GM19324 (cell line): ENCODE data around the gene GHITM.
"Not testable (repeated sequence)": the region's sequence is repeated elsewhere in the genome, so short reads cannot be mapped to it uniquely, and the experiment has no call there.

Source experiments
- ATAC-seq: cut with Tn5 transposase; IDR thresholded peaks from one replicate; pipeline ENCODE4 v1.9.1; 2021; ENCODE audit warnings: mild to moderate bottlenecking, moderate library complexity; ENCODE audit not compliant: unreplicated experiment, low FRiP score

The GHITM gene

DNA sequence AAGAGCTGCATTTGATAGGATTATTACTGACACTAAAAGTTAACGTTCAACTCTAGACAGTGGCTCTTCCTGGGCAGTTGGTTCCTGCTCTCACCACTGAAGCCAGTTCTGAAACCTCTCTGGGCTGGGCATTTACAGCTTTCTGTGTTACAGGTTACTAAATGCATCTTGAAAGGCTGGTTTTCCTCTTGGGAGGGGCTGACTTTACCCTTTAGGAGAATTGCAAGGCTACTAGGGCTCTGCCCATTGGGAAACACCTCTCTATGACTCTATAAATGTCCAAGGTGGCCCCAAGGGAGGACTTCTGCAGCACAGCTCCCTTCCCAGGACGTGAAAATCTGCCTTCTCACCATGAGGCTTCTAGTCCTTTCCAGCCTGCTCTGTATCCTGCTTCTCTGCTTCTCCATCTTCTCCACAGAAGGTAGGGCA lies 34.2 kb downstream of the GHITM start, which contains the start of gene GPR15LG:
Gene GPR15LG (plus strand): TSS at position 301 of the 429 bp plus-strand sequence. CDS start 51 bp downstream, at position 352.
- ATAC-seq, result peak; percentile 39

DNA sequence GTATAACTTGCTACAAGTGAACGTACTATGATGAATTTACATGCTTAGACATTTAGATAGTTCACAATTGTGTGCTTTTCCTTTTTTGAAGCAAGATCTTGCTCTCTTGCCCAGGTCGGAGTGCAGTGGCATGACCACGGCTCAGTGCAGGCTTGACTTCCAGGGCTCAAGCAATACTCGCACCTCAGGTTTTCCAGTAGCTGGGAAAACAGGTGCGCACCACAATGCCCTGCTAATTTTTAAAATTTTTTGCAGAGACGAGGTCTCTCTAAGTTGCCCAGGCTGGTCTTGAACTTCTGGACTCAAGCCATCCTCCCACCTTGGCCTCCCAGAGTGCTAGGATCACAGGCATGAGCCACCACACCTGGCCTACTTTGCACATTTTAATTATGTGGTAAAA lies 36.1 kb downstream of the GHITM start:
- ATAC-seq, result no peak

DNA sequence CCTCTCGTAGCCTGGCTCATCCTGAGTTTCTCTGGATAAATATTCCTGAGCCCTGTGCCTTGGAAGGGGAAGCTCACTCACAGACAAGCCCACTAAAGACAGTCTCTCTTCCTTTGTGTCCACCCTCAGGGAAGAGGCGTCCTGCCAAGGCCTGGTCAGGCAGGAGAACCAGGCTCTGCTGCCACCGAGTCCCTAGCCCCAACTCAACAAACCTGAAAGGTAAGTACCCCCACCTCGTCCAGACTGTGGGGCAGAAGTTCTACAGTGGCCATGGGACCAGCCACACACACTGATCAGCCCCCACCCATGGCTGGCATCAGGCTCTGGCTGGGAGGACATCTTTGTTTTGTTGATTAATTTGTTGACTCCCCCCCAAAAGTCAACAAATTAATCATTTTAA lies 37.0 kb downstream of the GHITM start:
- no peak for ATAC-seq

DNA sequence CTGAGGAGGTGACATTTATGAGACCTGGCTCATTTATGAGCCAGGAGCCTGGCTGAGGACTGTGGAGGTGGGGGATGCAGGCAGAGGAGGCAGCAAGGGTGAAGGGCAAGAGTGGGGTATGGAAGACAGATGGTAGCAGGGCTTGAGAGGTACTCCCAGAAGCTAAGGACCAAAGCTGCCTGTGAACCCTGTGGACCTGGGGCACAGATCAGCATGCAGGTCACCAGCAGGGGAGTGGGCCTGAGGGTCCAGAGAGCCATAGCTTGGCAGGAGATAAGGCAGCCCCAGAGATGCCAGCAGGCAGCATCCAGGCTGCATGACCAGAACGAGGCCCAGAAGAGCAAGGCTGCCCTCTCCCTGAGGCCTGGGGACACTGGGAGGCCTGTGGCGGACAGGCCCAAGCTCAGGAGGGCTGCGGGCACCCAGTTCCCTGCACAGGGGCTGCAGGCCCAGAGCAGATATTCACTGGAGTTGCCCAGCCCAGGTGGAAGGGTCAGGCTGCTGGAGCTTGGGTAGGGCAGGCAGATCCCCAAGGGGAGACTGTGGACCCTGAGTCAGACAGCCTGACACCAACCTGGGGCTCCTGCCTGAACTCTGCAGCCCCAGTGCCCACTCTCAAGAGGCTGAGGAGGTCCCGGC lies 37.6 kb downstream of the GHITM start:
- ATAC-seq, result no peak

DNA sequence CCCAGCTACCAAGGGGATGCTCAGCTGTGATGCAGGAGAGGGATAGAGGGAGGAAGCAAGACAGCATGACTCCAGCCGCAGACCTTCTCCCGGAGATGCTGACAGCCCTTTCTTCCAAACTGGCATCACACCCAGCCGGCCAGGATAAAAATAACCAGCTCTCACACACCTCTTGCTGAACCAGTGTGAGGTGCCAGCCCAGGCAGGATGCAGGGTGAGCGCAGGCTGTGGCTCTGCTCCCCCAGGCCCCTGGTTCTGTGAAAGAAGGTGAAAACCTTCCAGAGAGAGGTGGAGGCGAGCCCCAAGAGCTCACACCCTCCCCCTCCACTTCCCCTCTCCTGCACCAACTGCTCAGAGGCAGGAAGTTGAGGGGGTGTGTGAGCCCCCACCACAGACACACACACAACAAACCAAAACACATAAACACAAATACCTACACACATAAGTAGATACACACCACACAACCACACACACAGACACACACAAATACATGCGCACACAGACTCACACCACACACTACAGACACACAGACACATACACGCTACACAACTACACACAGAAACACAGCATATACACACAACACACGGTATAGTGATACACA lies 38.3 kb downstream of the GHITM start:
- peak; percentile 39 for ATAC-seq

DNA sequence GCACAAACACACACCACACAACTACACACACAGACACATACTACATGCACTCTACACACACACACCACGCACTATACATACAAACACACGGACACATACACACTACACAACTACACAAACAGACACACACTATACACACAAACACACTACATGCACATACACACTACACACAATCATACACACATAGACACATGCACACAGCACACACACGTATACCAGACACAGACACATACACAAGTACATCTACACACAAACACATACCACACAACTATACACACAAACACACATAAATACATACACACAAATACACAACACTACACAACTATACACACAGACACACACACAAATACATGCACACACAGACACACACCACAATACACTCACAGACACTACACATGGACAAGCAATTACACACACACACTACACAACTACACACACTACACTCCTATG lies 38.9 kb downstream of the GHITM start:
- no peak for ATAC-seq

DNA sequence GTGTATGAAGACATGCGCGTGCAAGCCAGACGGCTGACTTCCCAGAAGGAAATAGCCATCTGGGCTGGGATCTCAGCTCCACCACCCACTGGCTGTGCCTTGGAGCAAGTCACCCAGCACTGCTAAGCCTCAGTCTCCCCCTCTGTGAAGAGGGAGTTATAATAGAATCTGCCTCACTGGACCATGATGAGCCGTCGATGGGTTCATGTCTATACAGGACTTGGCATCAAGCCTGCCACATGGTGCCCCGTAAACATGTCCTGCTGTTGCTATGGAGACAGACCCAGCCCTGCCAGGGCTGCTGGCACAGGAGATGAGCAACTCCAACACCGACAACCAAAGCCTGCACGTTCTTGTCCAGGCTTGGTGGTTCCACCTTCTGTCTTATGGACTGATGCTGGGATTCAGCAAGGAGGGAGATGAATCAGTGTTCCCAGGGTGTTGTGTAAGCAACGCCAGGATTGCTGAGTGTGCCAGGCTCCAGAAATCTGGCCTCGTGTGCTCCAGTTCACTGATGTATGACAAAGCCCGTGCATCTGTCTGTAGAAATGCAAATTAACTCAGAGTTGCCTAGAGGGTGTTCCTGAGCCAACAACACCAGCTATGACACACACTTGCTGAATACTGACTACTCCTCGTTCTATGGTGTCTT lies 39.9 kb downstream of the GHITM start:
- ATAC-seq, result peak; percentile 93

DNA sequence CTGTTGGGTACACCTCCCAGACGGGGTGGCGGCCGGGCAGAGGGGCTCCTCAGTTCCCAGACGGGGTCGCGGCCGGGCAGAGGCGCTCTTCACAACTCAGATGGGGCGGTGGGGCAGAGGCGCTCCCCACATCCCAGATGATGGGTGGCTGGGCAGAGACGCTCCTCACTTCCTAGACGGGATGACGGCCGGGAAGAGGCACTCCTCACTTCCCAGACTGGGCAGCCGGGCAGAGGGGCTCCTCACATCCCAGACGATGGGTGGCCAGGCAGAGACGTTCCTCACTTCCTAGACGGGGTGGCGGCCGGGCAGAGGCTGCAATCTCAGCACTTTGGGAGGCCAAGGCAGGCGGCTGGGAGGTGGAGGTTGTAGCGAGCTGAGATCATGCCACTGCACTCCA lies 41.1 kb downstream of the GHITM start:
- ATAC-seq, result not testable (repeated sequence)

DNA sequence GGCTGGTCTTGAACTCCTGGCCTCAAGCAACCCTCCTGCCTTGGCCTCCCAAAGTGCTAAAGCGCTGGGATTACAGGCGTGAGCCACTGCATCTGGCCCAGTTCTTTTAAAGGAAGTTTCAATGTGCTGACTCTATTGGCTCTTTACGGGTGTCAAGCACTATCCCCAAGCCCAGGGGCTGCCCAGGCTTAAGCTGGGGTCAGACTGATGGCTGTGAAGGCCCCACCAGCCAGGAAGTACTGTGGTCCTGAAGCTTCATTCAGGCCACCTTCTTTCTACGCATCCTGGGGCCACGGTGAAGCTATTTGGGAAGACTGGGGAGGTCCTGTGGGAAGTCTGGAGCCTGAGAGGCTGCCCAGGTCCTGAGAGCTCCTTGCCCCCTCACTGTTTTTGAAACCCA lies 42.3 kb downstream of the GHITM start:
- ATAC-seq, result no peak

DNA sequence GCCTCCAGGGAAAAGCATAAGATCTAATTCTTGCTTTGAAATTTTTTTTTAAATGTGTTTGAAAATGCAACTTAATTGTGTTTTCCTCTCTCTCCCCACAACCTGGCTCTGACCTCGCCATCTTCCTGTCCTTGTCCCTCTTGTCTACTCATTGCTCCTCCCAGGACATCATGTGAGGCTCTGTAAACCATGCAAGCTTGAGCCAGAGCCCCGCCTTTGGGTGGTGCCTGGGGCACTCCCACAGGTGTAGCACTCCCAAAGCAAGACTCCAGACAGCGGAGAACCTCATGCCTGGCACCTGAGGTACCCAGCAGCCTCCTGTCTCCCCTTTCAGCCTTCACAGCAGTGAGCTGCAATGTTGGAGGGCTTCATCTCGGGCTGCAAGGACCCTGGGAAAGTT lies 45.2 kb downstream of the GHITM start:
- no peak for ATAC-seq

DNA sequence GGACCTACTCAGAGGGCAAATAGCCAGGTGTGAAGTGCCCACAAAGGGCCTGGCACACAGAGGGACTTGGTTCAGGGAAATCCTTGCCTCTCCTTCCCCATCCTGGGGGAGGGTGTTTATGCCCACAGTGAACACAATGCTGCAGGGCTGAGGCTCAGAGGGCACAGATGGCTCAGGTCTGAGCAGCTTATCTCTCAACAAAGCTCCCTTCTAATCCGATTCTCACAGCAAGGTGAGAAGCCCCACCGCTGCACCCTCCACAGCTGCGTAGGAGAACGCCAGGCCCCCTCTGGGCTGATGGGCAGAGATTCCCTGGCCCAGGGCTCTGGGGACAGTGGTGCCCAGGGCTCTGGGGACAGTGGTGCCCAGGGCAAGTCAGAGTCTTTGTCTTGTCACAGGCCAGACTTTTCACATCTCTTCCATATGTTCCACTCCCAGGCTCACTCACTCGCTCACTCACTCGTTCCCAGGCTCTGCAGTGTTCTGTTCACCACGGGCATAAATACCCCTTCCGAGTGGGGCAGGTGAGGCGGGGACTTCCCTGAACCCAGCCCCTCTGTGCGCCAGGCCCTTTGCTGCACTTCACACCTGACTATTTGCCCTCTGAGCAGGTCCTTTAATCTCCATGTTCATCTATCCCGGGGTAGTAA lies 46.3 kb downstream of the GHITM start:
- no peak for ATAC-seq

DNA sequence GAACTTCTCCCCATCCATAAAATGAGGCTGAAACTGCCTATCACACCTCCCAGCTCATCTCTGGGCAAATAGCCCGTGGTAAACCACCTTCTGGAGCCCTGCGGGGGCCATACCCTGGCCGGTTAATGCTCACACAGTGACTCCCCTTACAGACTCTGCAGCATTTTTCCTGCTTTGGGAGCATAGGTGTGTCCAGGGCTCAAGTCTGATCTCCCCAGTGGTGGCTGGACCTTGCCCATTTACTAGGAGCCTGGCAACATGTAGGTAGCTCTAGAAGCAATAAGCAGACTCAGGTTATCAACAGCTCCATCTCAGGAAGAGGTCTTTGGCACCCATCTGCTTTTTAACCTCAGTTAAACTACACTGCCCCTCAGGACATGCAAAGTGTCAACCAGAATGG lies 49.5 kb downstream of the GHITM start:
- no peak for ATAC-seq

DNA sequence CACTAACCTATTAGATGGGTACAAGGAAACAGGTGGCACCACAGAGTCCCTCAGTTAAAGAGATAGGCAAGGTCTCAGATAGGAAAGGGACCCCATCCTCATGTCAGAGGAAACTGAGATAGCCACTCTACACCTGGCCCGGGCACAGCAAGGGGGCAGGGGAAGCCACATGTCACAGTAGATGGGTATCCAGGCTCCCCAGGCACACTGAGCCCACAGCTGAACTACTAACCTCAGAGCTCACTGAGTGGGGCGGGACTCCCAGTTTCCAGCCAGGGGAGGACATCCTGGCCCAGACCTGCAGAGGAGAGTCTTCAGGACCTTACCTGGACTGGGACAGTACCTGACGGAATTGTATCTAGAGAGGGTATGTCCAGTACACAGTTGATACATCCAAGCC lies 51.3 kb downstream of the GHITM start:
- ATAC-seq, result no peak

DNA sequence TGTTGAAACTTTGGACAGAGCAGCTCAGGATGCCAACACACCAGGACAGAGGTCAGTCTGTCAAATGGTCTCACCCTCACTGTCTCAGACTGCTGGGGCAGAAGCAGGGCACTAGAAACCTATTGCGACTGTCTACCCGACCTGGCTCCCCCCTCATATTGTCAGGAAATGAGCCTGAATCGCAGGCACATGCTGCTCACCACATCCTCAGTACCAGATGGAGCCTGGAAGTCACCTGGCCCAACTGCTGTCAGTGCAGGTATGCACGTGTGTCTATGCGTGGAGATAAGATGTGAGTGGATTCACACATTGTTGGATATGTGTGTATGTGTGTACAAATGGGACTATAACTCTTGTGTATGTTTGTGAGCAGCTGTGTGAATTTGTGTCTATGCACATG lies 51.8 kb downstream of the GHITM start:
- ATAC-seq, result no peak

DNA sequence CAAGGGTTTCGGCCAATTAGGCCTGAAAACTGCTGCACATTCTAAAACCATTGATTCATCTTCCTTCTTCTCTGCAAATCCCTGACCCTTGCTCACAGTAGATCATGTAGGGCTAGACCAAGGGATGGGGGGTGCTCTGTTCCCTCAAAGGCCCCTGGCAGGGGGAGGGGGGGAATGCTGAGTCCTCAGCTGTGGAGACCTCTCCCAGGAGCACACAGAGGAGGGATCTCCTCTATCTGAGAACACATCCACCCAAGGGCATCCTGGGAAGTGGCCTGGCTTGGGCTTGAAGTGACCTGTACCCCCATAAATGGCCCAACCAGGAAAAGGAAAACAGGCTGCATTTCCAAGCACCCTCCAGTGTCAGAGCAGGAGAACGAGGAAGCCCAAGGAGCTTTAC lies 54.0 kb downstream of the GHITM start:
- no peak for ATAC-seq

DNA sequence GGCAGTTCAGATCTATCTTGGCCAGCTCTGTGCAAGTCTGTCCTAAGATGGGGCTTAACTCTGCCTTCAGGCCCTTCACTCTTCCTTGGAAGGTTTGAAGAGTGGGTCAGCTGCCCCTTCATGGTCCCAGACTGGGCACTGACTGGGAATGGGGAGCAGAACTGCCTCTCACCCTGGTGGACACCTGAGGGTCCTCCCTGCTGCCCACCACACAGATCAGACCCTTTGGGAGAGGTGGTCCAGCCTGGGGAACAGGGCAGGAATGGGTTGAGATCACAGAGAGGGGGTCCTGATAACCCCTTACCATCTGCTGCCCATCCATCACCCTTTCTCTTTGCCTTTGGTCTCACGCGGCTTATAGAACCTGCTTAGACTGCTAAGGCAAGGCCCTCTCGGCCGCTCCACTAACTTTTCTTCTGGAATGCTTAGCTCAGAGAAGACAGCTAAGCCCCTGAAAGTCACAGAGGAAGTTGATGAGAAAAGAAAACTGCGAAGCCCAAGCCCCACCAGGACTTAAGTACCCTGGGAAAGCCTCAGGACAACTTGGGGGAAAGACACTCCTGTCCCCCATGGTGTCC lies 54.6 kb downstream of the GHITM start:
- ATAC-seq, result no peak

DNA sequence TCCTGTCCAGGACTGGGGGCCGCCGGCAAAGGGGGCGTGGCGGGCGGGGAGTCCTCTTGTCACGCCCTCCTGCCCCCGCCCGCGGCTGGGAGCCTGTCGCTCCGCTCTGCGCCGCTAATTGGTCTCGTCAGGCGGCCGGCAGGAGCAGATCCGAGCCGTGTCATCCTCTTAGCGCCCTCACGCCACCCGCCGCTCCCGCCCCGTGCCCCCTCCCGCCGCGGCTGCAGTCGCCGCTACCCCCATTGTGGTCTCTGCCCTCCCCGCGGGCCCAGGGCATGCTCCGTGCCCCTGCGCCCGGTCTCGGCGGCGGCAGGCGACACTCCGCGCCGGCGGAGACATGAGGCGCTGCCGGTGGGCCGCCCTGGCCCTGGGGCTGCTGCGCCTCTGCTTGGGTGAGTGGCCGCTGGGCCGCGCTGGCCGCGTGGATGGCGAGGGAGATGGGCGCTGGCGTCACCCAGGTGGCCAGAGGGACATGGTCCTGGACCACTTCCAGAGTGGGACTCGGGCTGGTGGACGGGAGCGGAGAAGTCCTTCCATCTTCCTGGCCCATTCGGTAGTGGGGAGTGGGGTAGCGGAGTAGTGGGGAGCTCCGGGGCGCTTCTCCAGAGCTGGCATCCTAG lies 55.2 kb downstream of the GHITM start, which contains the start of gene CDHR1:
Gene CDHR1 (plus strand): TSS at position 114 of the 620 bp plus-strand sequence. CDS start 224 bp downstream, at position 338.
- ATAC-seq, result peak; percentile 83

DNA sequence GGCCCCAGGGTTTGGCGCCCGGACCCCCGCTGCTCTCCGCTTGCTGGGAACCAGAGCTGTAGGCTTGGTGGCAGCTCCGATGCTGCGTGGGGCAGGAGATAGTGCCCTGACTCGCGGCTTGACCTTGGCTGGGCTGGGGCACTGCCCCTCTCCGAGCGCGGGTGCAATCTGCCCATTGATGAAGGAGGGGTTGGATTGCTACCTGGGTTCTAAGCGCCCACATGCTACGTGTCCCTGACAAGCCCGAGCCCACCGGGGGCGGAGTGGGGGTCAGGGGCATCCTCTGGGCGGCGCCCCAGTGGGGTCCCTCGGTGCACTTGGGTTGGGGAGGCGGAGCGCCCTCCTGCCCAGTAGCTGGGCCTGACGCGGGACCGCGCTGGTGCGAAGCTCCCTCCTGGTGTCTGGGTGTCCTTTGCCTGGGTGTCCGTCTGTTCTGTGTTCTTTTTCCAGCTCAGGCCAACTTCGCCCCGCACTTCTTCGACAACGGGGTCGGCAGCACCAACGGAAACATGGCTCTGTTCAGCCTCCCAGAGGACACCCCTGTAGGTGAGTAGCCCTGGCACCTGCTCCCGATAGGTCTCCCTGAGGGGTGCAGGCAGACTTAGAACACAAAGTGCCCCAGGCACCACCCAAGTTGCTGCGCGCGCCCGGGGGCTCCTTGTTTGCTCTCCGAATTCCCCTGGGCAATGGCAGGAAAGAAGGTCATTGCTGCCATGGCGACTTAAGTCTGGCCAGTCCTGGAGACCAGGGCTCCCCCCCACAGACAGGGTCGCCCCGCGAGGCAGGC lies 55.9 kb downstream of the GHITM start:
- ATAC-seq, result no peak

DNA sequence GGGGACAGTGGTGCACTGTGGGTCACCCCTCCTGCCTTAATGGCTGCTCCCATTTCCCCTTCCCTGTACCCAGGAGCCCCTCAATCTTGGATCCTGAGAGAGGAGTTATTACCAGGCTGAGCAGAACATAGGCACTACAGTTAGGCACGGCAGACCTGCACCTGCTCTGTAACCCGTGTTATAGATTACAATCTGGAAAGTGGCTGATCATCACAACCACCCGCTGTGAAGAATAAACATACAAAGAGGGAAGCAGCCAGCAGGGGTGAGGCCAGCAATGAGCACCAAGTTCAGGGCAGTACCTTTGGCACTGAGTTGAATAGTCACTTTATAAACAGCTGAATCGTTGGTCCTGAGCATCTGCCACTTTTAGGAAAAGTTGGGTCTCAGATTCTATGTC lies 56.8 kb downstream of the GHITM start:
- no peak for ATAC-seq

DNA sequence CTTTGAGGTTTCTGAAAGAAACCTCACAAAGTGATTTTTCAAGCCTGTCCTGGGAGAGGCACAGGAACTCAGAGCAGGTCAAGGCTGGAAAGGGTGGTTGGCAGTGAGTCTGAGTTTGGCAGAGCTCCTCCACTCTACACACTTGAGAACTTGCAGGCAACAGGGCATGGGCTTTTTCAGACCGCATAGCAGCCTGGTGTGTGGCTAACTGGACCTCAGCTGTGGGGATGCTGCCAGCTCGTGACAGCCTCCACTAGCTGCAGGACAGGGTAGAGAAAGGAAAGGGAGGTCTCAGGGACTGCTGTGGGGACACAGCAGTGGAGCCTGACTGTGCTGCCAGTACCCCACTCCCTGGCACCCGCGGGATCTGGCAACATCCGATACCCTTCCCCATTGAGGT lies 57.6 kb downstream of the GHITM start:
- ATAC-seq, result no peak
